Cardiac fibroblast (primary cell): ENCODE results near the gene RETREG2.

Source experiments
- DNase-seq, 2 donors: peaks; one replicate each; pipeline versions ENCODE4 v3.0.0 to v3.0.0-alpha.2; 2010; ENCODE audit warnings: low read depth in 2 of 2
- H3K4me3 ChIP-seq, 2 donors: replicated peaks in 1 of 2; 1 replicate in 1 of 2; 2 replicates in 1 of 2; pipeline ENCODE4 v1.5.1; 2011; ENCODE audit warnings: low read depth in 2 of 2, low read length in 2 of 2, mild to moderate bottlenecking in 2 of 2, moderate library complexity in 1 of 2
- CTCF ChIP-seq: IDR thresholded peaks from one replicate; pipeline ENCODE4 v1.5.1; 2011; ENCODE audit warnings: low read depth, mild to moderate bottlenecking, low read length, inconsistent platforms

The RETREG2 gene

GRCh38 chr2:219214786-219215185 is 36.7 kb downstream of the RETREG2 start:
- DNase-seq, result no peak
- no peak for TF ChIP-seq CTCF
- H3K4me3 ChIP-seq, result no peak overlapping the region

GRCh38 chr2:219215871-219216534 is 37.9 kb downstream of the RETREG2 start:
- TF ChIP-seq CTCF, result no peak
- H3K4me3 ChIP-seq, result no peak overlapping the region
- no peak for DNase-seq

GRCh38 chr2:219216535-219216915 is 38.5 kb downstream of the RETREG2 start:
- no peak for TF ChIP-seq CTCF

GRCh38 chr2:219218217-219218731 is 40.2 kb downstream of the RETREG2 start:
- H3K4me3 ChIP-seq, result peak overlapping the region; percentile 59 to 64
- DNase-seq, result peak; percentile 80 to 82
- TF ChIP-seq CTCF, result no peak

More at GRCh38 chr2:219216535-219216915, 38.5 kb downstream of the RETREG2 start:
- no peak for DNase-seq
- H3K4me3 ChIP-seq, result no peak overlapping the region

GRCh38 chr2:219218732-219219701 is 40.9 kb downstream of the RETREG2 start, which contains the start of gene ABCB6:
Gene ABCB6, minus strand, starts transcription at chr2:219218958. Its CDS starts 285 bp downstream, at chr2:219218673.
- peak; percentile 92 to 98 for DNase-seq
- H3K4me3 ChIP-seq, result peak within 1 kb of the TSS; percentile 59 to 64
- TF ChIP-seq CTCF, result no peak

- no peak for TF ChIP-seq CTCF
- H3K4me3 ChIP-seq, result no peak overlapping the region
- DNase-seq, result no peak
These were observed 41.9 kb downstream of the RETREG2 start for GRCh38 chr2:219219784-219220532.
